Left lobe of liver (tissue), 2 donors: Measurements from ENCODE around the gene CUX1. TPM values are rescaled to one million over a fixed set of nuclear protein-coding genes. Genes with fewer than 3 reads are reported as not detected.
"Not testable (repeated sequence)": the region's sequence is repeated elsewhere in the genome, so short reads cannot be mapped to it uniquely, and the experiment has no call there.

Source experiments
- ATAC-seq: fragments of 200-7000 bp; cut with Tn5 transposase; one replicate; pipeline ENCODE4 v1.9.1; 2020; ENCODE audit warnings: mild to moderate bottlenecking, moderate library complexity
- DNase-seq: peaks from one replicate; pipeline ENCODE4 v3.0.0-alpha.2; 2020; ENCODE audit warnings: low spot score
- total RNA-seq: library from RNA; stranded (reverse); gene quantifications from one replicate; pipeline ENCODE4 v1.2.1, GENCODE V29; 2021
- donor health status: DM: no; HTN: no; CAD: no; lungs with moderate emphysema.
- donor health status: DM: no; HTN: yes; CAD: no.

CUX1 gene
- total RNA-seq, 1 donor from 2014 or later = 42.0 TPM

- DNase-seq (peak; percentile 26), ATAC-seq (no peak)
Measured at GRCh38 chr7:101820703-101821102, 3.3 kb downstream of the CUX1 start.

- not testable (repeated sequence) for DNase-seq, ATAC-seq
Measured at GRCh38 chr7:101822632-101823031, 5.2 kb downstream of the CUX1 start.

GRCh38 chr7:101823096-101823495 lies 5.7 kb downstream of the CUX1 start:
- ATAC-seq = peak; percentile 21

GRCh38 chr7:101823596-101823995 lies 6.2 kb downstream of the CUX1 start:
- ATAC-seq = no peak

More at GRCh38 chr7:101823096-101823495, 5.7 kb downstream of the CUX1 start:
- DNase-seq = peak; percentile 46

GRCh38 chr7:101824440-101824839 lies 7.0 kb downstream of the CUX1 start:
- ATAC-seq (no peak), DNase-seq (peak; percentile 10)

More at GRCh38 chr7:101823596-101823995, 6.2 kb downstream of the CUX1 start:
- no peak for DNase-seq

GRCh38 chr7:101826081-101826835 lies 8.8 kb downstream of the CUX1 start:
- DNase-seq (no peak), ATAC-seq (no peak)

- ATAC-seq = no peak
Measured at GRCh38 chr7:101828301-101829020, 11.0 kb downstream of the CUX1 start.

GRCh38 chr7:101829374-101829773 lies 11.9 kb downstream of the CUX1 start:
- ATAC-seq (no peak), DNase-seq (peak; percentile 26)

More at GRCh38 chr7:101828301-101829020, 11.0 kb downstream of the CUX1 start:
- DNase-seq = peak; percentile 10

GRCh38 chr7:101829821-101830220 lies 12.4 kb downstream of the CUX1 start:
- ATAC-seq = no peak
- DNase-seq = peak; percentile 32

GRCh38 chr7:101831396-101831795 lies 14.0 kb downstream of the CUX1 start:
- not testable (repeated sequence) for ATAC-seq
- peak; percentile 24 for DNase-seq

- peak; percentile 31 for DNase-seq
Measured at GRCh38 chr7:101832205-101832631, 14.8 kb downstream of the CUX1 start.

GRCh38 chr7:101832685-101833375 lies 15.4 kb downstream of the CUX1 start:
- DNase-seq = peak; percentile 30

More at GRCh38 chr7:101832205-101832631, 14.8 kb downstream of the CUX1 start:
- no peak for ATAC-seq

GRCh38 chr7:101833799-101834198 lies 16.4 kb downstream of the CUX1 start:
- ATAC-seq (no peak), DNase-seq (peak; percentile 39)

More at GRCh38 chr7:101832685-101833375, 15.4 kb downstream of the CUX1 start:
- ATAC-seq = no peak

GRCh38 chr7:101835136-101835535 lies 17.7 kb downstream of the CUX1 start:
- no peak for DNase-seq
- no peak for ATAC-seq

- DNase-seq, ATAC-seq: not testable (repeated sequence)
Measured at GRCh38 chr7:101837433-101837832, 20.0 kb downstream of the CUX1 start.

- ATAC-seq (peak; percentile 96), DNase-seq (peak; percentile 70)
Measured at GRCh38 chr7:101838837-101839483, 21.5 kb downstream of the CUX1 start.

- no peak for DNase-seq
- no peak for ATAC-seq
Measured at GRCh38 chr7:101841328-101841727, 23.9 kb downstream of the CUX1 start.

GRCh38 chr7:101843293-101844271 lies 26.2 kb downstream of the CUX1 start:
- DNase-seq (no peak), ATAC-seq (no peak)

- DNase-seq = no peak
- no peak for ATAC-seq
Measured at GRCh38 chr7:101845974-101846373, 28.5 kb downstream of the CUX1 start.
